Measurements from ENCODE around the gene VARS1. TPM values are rescaled to one million over a fixed set of nuclear protein-coding genes. Genes with fewer than 3 reads are reported as not detected.

The VARS1 gene
- total RNA-seq, 2 experiments from 2014 or later = 51.2 to 137 TPM

DNA sequence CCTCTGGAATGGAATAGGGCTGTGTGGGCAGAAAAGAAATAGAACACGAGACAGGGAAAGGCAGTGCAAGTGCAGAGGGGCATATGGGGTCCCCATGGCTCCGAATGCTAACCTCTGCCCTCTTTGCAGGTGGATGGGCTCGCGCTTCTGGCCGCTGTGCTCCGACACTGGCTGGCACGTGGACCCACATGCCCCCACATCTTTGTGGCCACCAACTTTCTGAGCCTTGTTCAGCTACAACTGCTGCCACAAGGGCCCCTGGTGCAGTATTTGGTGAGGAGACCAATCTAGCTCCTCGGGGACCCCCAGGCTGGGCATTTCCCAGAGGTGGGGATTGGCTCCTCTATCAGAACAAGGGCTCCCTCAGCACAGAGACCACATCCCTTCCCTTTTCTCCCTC lies 34.2 kb downstream of the VARS1 start:
- intact Hi-C loops (cut with micrococcal nuclease; ENCODE audit: unreplicated experiment) = no loop called here
- DNase-seq (ENCODE audit: low spot score) = no peak
- Histone ChIP-seq H2AFZ (ENCODE audit: low read length) (no peak overlapping the region), H3K9me3 (ENCODE audit: low read length) (no peaks in the 10 kb centered on the region), H3K4me2 (ENCODE audit: low read length) (no peak overlapping the region), H4K20me1 (ENCODE audit: insufficient read depth, low read length) (no peaks in the 10 kb centered on the region), H3K4me3 (ENCODE audit: low read depth, low read length, poor library complexity, severe bottlenecking) (no peak overlapping the region), H3K4me1 (ENCODE audit: insufficient read depth, low read length, poor library complexity, severe bottlenecking) (no peaks in the 10 kb centered on the region), H3K36me3 (ENCODE audit: insufficient read depth, low read length) (peaks cover 74% of the 10 kb centered on the region), H3K9me2 (ENCODE audit: insufficient read depth, low read length) (no peaks in the 10 kb centered on the region), H3K27ac (ENCODE audit: low read depth, low read length, poor library complexity, severe bottlenecking) (no peak overlapping the region), H3K79me2 (ENCODE audit: insufficient read depth, low read depth, low read length) (no peaks in the 10 kb centered on the region)
- ChIA-PET CTCF (ENCODE audit: unreplicated experiment) (no interaction called here), POLR2A (interaction anchor here (0.5 kb wide), 1 partner anchor 317 kb away, joined by 3 read pairs; no protein-coding TSS in a partner anchor)
- no TSS peak for BruUV-seq (replicated peaks)
- TF ChIP-seq, protein P1, sequence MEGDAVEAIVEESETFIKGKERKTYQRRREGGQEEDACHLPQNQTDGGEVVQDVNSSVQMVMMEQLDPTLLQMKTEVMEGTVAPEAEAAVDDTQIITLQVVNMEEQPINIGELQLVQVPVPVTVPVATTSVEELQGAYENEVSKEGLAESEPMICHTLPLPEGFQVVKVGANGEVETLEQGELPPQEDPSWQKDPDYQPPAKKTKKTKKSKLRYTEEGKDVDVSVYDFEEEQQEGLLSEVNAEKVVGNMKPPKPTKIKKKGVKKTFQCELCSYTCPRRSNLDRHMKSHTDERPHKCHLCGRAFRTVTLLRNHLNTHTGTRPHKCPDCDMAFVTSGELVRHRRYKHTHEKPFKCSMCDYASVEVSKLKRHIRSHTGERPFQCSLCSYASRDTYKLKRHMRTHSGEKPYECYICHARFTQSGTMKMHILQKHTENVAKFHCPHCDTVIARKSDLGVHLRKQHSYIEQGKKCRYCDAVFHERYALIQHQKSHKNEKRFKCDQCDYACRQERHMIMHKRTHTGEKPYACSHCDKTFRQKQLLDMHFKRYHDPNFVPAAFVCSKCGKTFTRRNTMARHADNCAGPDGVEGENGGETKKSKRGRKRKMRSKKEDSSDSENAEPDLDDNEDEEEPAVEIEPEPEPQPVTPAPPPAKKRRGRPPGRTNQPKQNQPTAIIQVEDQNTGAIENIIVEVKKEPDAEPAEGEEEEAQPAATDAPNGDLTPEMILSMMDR (conservative IDR thresholded peaks at IDR 0.05; ENCODE audit: low read length) = no peak
- no peak for TF ChIP-seq EZH2phosphoT487 (IDR thresholded peaks at IDR 0.05; ENCODE audit: borderline replicate concordance, low read depth, low read length)

DNA sequence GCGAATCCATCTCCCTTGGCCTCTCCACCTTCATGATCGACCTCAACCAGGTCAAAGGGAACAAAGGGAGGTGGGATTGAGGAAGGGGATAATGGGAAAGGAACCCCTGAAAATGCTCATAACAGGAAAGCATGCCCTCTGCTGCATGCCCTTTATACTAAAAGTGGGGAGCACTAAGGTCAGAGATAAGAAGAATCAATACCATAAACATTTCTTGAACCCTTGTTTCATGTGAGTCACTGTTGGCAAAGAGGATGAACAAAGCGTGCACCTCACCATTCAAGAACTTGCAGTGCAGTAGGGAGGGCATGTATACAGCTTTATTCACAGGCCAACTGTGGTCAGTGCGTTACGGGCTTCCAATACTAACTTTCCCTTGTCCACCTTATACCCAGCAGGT lies 34.8 kb downstream of the VARS1 start:
- Histone ChIP-seq H3K36me3 (ENCODE audit: insufficient read depth, low read length) (peaks cover 74% of the 10 kb centered on the region), H3K27ac (ENCODE audit: low read depth, low read length, poor library complexity, severe bottlenecking) (no peak overlapping the region), H3K4me1 (ENCODE audit: insufficient read depth, low read length, poor library complexity, severe bottlenecking) (no peaks in the 10 kb centered on the region), H3K9me2 (ENCODE audit: insufficient read depth, low read length) (no peaks in the 10 kb centered on the region), H3K79me2 (ENCODE audit: insufficient read depth, low read depth, low read length) (no peaks in the 10 kb centered on the region), H2AFZ (ENCODE audit: low read length) (no peak overlapping the region), H3K4me3 (ENCODE audit: low read depth, low read length, poor library complexity, severe bottlenecking) (no peak overlapping the region), H4K20me1 (ENCODE audit: insufficient read depth, low read length) (no peaks in the 10 kb centered on the region), H3K9me3 (ENCODE audit: low read length) (no peaks in the 10 kb centered on the region), H3K4me2 (ENCODE audit: low read length) (no peak overlapping the region)
- no peak for DNase-seq (ENCODE audit: low spot score)
- intact Hi-C loops (cut with micrococcal nuclease; ENCODE audit: unreplicated experiment) = no loop called here
- ChIA-PET POLR2A (interaction anchor here (0.5 kb wide), 1 partner anchor 317 kb away, joined by 3 read pairs; no protein-coding TSS in a partner anchor), CTCF (ENCODE audit: unreplicated experiment) (no interaction called here)
- no peak for TF ChIP-seq EZH2phosphoT487 (IDR thresholded peaks at IDR 0.05; ENCODE audit: borderline replicate concordance, low read depth, low read length)
- TF ChIP-seq, protein P1 (conservative IDR thresholded peaks at IDR 0.05; ENCODE audit: low read length) = no peak
- no TSS peak for BruUV-seq (replicated peaks)

DNA sequence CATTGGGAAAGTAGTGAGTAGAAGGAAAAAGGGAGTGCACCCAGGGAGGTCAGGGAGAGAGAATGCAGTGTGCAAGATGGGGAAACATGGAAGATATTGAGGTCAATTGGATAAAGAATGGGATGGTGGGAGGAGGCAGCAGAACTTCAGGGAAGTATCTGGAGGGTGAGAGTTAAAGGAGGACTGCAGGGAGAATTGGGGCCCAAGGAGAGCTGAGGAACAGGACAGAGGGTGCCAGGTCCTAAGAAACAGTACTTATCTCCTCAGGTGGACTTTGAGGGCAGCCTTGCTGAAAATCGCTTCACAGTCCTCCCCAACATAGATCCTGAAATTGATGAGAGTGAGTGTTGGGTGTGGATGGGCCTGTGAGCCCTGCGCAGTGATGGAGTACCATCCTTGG lies 37.3 kb downstream of the VARS1 start:
- no peaks in the 10 kb centered on the region for H4K20me1 ChIP-seq (ENCODE audit: insufficient read depth, low read length)
- no peak for DNase-seq (ENCODE audit: low spot score)
- intact Hi-C loops (cut with micrococcal nuclease; ENCODE audit: unreplicated experiment) = no loop called here
- H3K9me3 ChIP-seq (ENCODE audit: low read length) = no peaks in the 10 kb centered on the region
- no TSS peak for BruUV-seq (replicated peaks)
- POLR2A ChIA-PET = interaction anchor here (0.6 kb wide), 1 partner anchor 1546 kb away, joined by 5 read pairs; no protein-coding TSS in a partner anchor
- H3K79me2 ChIP-seq (ENCODE audit: insufficient read depth, low read depth, low read length) = no peaks in the 10 kb centered on the region
- peaks cover 51% of the 10 kb centered on the region for H3K36me3 ChIP-seq (ENCODE audit: insufficient read depth, low read length)
- TF ChIP-seq, protein P1 (conservative IDR thresholded peaks at IDR 0.05; ENCODE audit: low read length) = no peak
- TF ChIP-seq EZH2phosphoT487 (IDR thresholded peaks at IDR 0.05; ENCODE audit: borderline replicate concordance, low read depth, low read length) = no peak
- H3K4me1 ChIP-seq (ENCODE audit: insufficient read depth, low read length, poor library complexity, severe bottlenecking) = no peaks in the 10 kb centered on the region
- CTCF ChIA-PET (ENCODE audit: unreplicated experiment) = interaction anchor here (0.9 kb wide), 1 partner anchor 46 kb away, joined by 3 read pairs; no protein-coding TSS in a partner anchor
- no peak overlapping the region for H2AFZ ChIP-seq (ENCODE audit: low read length)
- H3K9me2 ChIP-seq (ENCODE audit: insufficient read depth, low read length) = no peaks in the 10 kb centered on the region
- H3K4me3 ChIP-seq (ENCODE audit: low read depth, low read length, poor library complexity, severe bottlenecking) = no peak overlapping the region
- H3K27ac ChIP-seq (ENCODE audit: low read depth, low read length, poor library complexity, severe bottlenecking) = no peak overlapping the region
- H3K4me2 ChIP-seq (ENCODE audit: low read length) = no peak overlapping the region

All from OCI-LY7 (cell line).